ENCODE results near the gene ADAMTS17.

GRCh38 chr15:100187677-100188076 lies 154.1 kb downstream of the ADAMTS17 start:
- TF ChIP-seq CTCF (IDR thresholded peaks at IDR 0.05) (no peak), EZH2 (IDR thresholded peaks at IDR 0.05) (no peak)

All from neural progenitor cell (in vitro differentiated cells).